Muscle of arm (tissue), 12 donors: ENCODE measurements around the gene H2BK1. TPM values are rescaled to one million over a fixed set of nuclear protein-coding genes. Genes with fewer than 3 reads are reported as not detected.

Experiments
- DNase-seq: peaks from one replicate; pipeline ENCODE4 v3.0.0-alpha.2; 2013
- polyA plus RNA-seq, 12 donors: library from polyadenylated mRNA; unstranded; fragments of 120-200 nt; gene quantifications; one replicate each; pipeline ENCODE4 v1.2.1, GENCODE V29; 2013; ENCODE audit not compliant: insufficient read length in 12 of 12

Gene H2BK1
- polyA plus RNA-seq, 12 donors, result not detected

GRCh38 chr7:151245360-151246101 lies 35.2 kb upstream of the H2BK1 start:
- no peak for DNase-seq

- DNase-seq, result no peak
Measured at GRCh38 chr7:151244841-151245346, 34.6 kb upstream of the H2BK1 start.

GRCh38 chr7:151244196-151244840 lies 34.0 kb upstream of the H2BK1 start:
- peak; percentile 64 for DNase-seq

- DNase-seq, result no peak
Measured at GRCh38 chr7:151243408-151244195, 33.3 kb upstream of the H2BK1 start.

- no peak for DNase-seq
Measured at GRCh38 chr7:151243045-151243349, 32.7 kb upstream of the H2BK1 start.

GRCh38 chr7:151242159-151243044 lies 32.1 kb upstream of the H2BK1 start:
- DNase-seq, result no peak

- no peak for DNase-seq
Measured at GRCh38 chr7:151241755-151242096, 31.4 kb upstream of the H2BK1 start.

GRCh38 chr7:151240942-151241754 lies 30.9 kb upstream of the H2BK1 start:
- no peak for DNase-seq

- no peak for DNase-seq
Measured at GRCh38 chr7:151240536-151240935, 30.2 kb upstream of the H2BK1 start.

- DNase-seq, result no peak
Measured at GRCh38 chr7:151239837-151240459, 29.7 kb upstream of the H2BK1 start.

GRCh38 chr7:151238924-151239836 lies 28.9 kb upstream of the H2BK1 start:
- DNase-seq, result no peak

- DNase-seq, result no peak
Measured at GRCh38 chr7:151238190-151238810, 28.0 kb upstream of the H2BK1 start.

GRCh38 chr7:151237244-151238189 lies 27.2 kb upstream of the H2BK1 start:
- no peak for DNase-seq

GRCh38 chr7:151236406-151236805 lies 26.1 kb upstream of the H2BK1 start:
- DNase-seq, result no peak

GRCh38 chr7:151235091-151235787 lies 25.0 kb upstream of the H2BK1 start:
- DNase-seq, result no peak

GRCh38 chr7:151233804-151234203 lies 23.5 kb upstream of the H2BK1 start:
- DNase-seq, result no peak
